Fibroblast of skin of left quadriceps (primary cell): ENCODE data around the gene SPEF2.

ENCODE experiments used
- DNase-seq, 2 experiments: peaks; one replicate each; pipeline ENCODE4 v3.0.0-alpha.2; 2013; ENCODE audit warnings: low read depth in 2 of 2

The SPEF2 gene

DNA sequence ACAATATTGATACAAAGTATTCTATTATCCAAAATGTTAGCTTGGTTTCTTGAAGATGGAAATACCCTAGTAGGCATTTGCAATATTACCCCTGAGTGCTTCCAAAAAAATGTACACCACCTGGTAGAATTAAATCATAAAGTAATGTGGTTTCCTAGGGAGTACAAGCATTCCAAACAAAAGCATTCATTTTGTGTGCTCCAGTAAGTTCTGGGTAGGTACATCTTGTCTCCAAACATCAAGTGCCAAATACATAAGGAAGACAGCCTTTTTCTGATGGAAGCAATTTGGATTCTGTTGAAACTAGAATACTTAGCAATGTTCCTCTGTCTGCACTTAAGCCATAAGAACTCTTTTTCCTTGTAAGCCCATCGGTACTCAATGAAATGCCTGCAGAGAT, 165.9 kb downstream of the SPEF2 start:
- no peak for DNase-seq

GRCh38 chr5:35785601-35786085, 168.0 kb downstream of the SPEF2 start:
- DNase-seq = no peak

GRCh38 chr5:35788724-35789123, 171.1 kb downstream of the SPEF2 start:
- no peak for DNase-seq

DNA sequence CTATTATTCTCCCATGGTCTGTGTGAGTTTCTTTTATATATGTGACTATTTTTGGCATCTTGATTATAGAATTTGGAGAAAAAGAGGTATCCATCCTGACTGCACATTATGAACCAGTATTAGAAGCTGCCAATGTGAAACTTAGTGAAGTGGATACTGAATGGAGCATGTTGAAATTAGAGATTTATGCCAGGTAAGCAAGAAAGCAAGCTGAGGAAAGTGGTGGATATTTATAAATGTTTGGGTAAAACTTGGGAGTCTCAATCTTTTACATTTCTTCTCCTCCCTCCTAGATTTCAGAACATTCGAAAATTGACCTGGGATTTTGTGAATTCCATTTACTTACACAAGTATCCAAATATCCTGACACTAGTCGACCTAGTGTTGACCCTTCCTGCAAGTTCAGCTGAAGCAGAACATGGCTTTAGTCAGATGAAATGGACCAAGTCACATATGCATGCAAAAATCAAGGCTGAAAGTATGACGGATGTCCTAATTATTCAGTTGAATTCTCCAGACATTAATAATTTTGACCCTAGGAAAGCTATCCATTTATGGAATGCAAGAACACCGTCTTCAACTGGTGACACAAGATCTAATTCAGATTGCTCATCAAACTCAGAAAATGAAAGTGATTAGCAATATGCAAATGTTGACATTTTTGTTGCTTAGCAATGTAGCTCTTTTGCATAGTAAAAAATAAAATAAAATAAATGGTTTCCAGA, 172.2 kb downstream of the SPEF2 start:
- peak; percentile 32 to 37 for DNase-seq

- DNase-seq = no peak
Observed at GRCh38 chr5:35790457-35790822, 172.8 kb downstream of the SPEF2 start.

GRCh38 chr5:35794328-35794619, 176.6 kb downstream of the SPEF2 start:
- DNase-seq = no peak

- DNase-seq = no peak
Observed at GRCh38 chr5:35794684-35795375, 177.2 kb downstream of the SPEF2 start.

- DNase-seq = no peak
Observed at GRCh38 chr5:35799181-35799580, 181.5 kb downstream of the SPEF2 start.

GRCh38 chr5:35799753-35800152, 182.1 kb downstream of the SPEF2 start:
- no peak for DNase-seq

DNA sequence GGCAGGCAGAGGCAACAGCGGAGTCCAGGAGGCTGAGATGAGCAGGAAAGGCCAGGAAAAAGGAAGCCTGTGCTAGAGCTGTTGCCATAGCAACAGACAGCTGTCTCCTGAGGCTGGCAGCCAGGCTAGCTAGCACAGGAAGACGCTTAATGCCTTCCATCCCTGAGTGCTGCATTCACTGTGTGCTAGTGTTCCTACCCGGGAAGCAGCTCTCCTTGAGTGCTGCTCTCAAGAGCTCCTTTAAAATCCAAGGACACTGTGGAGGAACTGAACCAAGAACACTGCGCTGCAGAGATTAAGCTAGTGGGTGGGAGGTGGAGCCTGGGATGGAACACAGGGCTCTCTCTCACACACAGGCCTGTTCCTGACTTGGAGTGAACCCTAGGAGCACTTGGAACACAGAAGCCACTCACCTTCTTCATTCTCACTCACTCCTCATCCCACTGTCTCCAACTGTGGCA, 185.6 kb downstream of the SPEF2 start:
- DNase-seq = peak; percentile 56 to 63

GRCh38 chr5:35804201-35804653, 186.6 kb downstream of the SPEF2 start:
- DNase-seq = no peak

DNA sequence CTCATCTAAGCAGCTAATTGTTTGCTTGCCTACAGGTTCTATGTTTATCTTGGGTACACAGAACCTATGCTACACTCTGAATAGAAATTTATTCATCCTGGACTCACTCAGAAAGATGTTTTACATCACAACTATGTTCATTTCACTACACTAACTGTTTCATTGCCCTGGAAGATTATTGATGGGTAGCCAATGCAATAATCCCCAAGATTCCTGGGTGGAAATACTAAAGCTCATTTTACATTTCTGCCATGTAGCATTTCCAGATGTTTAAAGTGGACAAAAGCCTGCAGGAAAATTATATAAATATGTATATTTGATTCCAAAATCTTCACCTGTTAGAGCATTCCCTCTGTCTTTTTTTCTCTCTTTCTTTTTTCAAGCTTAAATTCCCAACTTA, 187.2 kb downstream of the SPEF2 start:
- no peak for DNase-seq

GRCh38 chr5:35810601-35811000, 192.9 kb downstream of the SPEF2 start:
- DNase-seq = no peak

- peak in 1 of 2 experiments; percentile 8 for DNase-seq
Observed at GRCh38 chr5:35811108-35811741, 193.6 kb downstream of the SPEF2 start.

GRCh38 chr5:35813521-35813920, 195.9 kb downstream of the SPEF2 start:
- DNase-seq = no peak

- DNase-seq = no peak
Observed at GRCh38 chr5:35815089-35815936, 197.7 kb downstream of the SPEF2 start.

DNA sequence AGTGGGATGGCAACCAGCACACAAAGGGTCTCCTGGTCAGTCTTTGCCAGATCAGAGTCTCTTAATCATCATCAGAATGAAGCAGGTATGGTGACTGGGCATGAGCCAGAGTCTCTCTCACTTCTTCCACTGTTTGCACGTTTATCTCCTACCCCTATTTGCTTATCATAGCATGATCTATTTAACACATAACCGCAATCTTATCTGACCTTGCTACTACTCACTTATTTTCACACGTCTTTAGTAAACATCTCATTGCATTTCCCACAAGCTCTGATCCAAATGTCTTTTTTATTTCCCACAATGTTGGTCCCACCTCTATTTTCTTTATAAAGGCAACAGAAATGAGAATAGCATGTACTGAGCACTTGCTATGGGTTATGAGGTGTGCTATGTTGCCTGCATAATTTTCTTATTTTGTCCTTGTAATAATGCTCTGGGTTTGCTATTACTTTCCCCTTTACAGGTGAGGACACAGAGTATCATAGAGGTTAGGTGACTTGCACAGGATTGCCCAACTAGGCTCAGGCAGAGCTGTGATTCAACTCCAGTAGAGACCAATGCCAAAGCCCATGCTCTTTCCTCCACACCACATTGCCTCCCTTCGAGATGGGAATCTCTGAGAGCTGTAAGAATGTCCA, 199.3 kb downstream of the SPEF2 start:
- no peak for DNase-seq

DNA sequence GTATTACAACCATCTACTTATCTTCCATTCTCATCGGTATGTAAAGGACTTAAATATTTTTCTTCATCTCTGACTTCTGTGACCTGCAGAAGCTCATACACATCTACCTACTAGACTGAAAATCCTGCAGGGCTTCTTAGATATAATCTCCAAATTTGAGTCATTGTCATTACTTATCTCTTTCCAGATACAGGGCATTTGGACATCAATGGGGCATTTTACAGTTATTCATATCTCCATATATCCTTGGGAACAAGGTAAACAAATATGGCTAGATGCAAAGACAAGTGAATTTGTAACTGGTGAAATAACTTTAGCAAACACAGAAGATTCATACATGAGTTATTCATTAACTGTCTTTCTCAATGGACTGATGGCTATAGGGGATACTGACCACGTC, 201.4 kb downstream of the SPEF2 start:
- DNase-seq = no peak

DNA sequence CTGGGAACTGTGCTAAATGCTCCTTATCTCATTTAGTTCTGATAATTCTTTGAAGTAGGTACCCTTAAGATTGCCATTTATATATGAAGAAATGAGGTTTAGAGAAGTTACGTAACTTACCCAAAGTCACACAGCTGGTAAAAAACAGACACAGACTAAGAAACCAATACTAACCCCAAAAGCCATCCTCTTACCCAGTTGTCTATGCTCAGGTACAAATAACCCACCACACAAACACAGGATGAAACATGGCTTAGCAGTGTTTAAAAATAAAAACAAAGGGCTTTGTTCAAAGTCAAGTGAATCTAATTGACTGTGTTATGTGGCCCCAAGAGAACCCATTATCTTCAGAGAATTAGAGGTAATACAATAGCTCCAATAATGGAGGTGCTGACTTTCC, 202.0 kb downstream of the SPEF2 start:
- no peak for DNase-seq

DNA sequence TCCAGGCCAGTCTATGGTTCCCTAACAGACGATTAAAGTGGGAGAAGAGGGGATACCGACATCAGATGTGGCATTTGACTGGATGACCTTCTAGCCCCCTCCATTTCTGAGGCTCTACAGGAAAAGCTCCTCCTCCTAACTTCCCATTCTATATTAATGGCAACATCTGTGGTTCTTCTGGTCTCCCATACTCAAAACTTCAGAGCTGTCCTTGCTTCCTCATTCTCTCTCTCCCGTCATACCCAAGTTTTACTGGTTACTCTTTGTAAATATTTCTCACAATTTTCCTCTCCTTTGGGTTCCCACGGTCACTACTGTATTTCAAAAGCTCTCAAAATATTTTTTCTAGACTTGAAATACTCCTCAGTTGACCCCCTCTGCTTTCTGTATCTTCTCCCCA, 203.1 kb downstream of the SPEF2 start:
- no peak for DNase-seq

DNA sequence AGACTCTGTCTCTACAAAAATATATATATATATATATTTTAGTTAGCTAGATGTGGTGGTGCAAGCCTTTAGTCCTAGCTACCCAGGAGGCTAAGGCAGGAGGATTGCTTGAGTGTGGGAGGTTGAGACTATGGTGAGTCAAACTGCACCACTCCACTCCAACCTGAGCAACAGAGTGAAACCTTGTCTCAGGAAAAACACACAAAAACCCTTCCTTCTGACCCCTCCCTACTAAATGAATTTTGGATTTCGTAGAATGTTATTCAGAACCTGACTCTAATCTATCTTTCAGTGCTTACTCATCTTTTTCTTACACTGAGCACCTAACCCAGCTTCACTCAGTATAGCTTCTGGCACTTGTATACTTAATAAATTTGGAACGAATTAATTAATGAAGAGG, 203.8 kb downstream of the SPEF2 start:
- DNase-seq = no peak

GRCh38 chr5:35822511-35822910, 204.8 kb downstream of the SPEF2 start:
- no peak for DNase-seq
